Activated CD4-positive, CD25-positive, alpha-beta regulatory T cell treated with anti-CD3 and anti-CD28 coated beads, Interleukin-2, amount 50 U/mL, for 16 hours (primary cell): ENCODE data around the gene PRR5.

Experiments
- DNase-seq: peaks from one replicate; pipeline ENCODE4 v3.0.0-alpha.2; 2020; ENCODE audit warnings: low read depth, low spot score

PRR5 gene

DNA sequence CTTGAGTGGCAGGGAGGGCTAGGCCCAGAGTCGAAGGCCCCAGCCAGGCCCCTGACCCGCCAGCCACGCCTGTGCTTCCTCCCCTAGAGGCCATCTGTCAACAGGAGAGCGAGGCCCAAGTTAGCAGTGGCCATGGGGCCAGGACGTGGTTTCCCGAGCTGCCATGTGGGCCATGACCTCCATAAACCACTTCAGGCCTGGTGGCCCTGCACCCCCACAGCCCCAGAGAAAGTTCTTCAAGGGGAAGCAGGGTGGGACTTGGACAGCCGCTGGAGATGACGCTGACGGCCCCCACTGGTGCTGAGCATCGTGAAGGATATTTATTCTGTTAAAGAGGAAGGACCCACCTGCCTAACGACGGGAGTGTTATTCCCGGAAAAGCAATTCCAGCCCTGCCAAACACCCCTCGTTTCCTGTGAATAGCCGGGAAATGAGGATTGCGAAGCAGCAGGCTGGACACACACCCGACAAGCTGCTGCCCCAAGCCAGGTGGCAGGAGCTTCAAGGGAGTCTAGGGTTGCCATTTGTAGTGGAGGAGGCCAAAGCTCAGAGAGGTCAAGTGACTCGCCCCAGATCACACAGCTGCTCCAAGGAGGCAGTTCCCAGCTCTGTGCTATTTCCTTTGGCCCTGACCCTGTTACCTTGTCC lies 12.8 kb downstream of the PRR5 start:
- DNase-seq, result no peak

DNA sequence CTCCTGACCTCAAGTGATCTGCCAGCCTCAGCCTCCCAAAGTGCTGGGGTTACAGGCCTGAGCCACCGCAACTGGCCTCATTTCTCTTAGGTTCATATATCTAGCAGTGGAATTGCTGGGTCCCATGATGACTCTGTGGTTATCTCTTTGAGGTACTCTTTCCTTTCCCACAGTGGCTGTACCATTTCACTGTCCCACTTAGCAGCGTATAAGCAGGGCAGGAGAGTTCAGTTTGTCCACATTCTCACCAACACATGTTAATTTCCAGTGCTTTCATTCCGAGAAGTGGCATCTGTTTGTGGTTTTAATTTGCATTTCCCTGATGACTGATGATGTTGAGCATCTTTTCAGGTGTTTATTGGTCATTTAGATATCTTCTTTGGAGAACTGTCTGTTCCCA lies 16.4 kb downstream of the PRR5 start:
- DNase-seq, result no peak

DNA sequence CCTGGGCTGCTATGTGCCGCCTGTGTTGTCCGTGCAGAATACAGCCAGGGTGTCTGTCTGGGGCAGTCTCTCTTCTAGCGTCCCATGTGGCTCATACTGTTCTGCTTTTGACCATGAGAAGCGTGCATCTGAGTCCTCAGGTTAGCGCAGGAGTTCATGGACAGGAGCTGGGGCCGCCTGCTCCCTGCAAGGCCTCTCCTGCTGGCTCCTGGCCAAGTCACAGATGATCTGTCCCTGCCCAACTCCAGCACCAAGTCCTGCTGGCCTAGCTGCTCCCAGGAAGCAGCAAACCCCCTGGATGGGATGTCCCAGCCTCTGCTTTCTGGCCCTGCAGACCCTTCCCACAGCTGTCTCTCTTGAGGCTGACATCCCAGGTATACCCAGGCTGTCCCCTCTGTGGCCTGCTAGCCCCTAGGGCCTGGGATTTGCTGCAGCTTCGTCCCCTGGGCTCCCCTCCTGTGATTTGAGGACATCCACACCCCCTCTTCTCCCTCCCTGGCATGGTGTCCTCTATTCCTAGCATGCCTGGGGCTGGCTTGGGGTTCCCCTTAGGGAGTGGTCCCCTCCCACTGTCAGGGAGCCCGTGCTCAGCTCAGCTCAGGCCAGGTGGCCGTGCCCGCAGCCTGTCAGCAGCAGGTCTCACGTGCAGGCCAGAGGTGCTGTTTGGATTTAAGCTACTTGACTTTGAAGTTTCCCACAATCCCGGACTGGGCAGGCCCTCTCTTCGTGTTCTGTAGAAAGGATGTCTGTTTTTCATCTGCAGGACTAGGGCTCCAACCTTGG lies 17.8 kb downstream of the PRR5 start:
- no peak for DNase-seq

DNA sequence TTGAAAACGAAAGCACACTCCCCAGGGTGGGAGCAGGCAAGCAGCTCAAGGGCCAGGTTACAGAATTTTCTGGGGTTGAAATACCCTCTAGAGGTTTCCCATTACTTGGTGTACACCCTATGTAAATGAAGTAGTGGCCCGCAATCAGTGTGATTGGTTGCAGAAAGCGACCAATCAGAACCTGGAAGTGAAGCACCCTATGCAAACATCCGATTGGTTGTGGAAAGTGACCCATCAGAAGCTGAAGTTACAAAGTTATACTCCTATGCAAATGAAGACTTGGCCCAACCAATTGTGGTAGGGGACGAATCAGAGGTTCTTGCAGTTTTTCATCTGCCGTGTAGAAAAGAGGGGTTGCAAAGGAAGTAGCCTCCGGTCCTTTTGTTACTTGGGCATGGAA lies 19.2 kb downstream of the PRR5 start:
- DNase-seq, result no peak

DNA sequence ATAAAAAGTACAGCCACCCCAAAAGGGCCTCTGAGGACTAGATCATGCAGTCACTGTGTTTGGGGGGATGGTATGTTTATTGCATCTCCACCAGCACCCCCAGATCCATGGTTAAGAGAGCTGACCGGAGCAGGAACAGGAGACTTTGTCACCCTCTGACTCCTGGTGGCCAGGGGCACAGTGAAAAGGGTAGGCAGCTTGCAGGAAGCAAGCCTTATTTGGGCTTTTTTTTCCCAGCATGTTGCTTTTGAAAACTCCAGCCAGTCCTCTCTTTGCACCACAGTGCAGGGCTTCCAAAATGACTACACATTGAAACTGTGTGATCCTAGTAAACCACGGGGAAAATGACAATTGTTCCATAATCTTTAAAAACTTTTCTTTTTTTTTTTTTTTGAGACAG lies 20.6 kb downstream of the PRR5 start:
- no peak for DNase-seq

DNA sequence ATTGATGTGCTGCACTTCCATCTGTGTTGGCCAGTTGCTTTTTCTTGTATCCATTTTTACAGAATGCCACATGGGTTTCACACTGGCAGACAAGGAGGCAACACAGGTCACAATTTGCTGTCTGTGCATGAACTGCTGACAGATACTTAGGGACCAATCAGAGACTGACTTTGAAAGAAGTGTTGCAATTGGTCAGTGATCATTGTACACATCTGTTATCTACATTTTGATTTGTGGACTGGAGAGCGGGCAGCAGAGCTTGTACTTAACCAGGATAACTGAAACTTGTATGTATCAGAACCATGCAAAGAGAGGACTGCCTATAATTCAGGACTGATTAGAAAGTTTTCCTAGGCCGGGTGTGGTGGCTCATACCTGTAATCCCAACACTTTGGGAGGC lies 21.8 kb downstream of the PRR5 start:
- DNase-seq, result no peak

DNA sequence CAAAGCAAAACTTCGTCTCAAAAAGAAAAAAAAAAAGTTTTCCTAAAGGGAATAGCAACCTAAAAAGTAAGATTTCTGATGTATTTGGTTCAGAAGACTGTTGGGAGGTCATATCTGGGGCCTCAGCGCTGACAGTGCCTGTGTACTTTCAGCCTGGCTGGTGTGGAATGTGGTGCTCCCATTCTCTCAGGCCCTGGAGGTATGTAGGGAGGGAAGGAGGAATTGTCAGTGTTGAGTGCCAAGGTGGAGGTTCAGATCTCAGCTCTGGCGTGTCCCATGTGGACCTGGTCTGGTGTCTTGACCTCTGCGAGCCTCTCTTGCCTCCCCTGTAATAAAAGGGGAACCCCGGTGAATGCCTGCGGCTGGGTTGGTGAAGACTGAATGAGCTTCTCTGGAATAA lies 22.4 kb downstream of the PRR5 start:
- no peak for DNase-seq

DNA sequence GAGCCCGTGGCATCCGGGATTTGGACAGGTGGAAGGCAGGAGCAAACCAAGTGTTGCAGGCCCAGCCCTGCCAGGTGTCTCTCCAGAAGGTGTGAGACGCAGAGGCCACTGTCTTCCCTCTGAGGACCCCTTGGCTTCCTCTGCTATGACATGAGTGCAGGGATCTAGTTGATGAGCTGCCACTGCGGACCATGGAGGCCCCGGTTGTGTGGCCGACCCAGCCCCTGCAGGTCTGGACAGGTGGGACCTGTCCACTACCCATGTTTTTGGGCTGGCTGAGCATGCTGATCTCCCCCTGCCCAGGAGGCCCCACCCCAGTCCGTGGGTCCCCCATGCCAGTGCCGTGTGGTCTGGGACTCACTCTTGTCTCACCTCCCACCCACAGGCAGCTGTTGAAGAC lies 22.9 kb downstream of the PRR5 start:
- DNase-seq, result no peak

DNA sequence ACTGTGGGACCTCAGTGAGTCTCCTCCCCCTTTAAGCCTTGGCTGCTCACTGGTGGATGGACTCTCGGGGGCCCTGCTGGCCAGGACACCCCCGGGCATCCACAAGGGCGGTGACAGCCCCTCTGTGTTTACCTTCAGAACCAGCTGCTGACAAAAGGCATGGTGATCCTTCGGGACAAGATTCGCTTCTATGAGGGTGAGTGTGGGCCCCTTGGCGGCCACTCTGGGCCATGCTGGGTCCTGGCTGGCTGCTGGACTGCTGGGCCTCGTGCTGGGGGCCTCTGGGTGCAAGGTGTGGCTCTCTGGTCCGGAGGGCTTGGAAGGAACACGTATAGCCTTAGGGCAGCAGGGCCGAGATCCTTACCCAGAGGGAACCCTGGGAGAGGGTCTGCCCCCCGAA lies 24.4 kb downstream of the PRR5 start:
- no peak for DNase-seq

DNA sequence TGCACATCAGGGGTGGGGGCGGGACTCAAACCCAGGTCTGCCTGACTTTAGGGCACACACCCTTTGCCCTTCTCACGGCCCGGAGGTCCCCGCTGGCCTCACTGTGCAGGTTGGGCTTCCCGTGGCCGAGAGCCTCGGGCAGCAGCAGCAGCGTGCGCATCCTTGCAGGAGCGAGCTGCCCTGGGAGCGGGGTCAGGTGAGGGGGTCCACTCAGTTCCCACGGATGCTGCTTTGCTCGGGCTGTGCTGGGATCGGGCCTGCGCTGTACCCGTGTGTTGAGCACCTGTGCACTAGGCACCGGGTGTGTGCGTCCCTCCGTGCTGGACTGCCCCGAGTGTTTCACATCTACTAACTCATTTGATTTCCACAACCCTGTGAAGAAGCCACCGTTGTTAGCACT lies 25.1 kb downstream of the PRR5 start:
- no peak for DNase-seq

DNA sequence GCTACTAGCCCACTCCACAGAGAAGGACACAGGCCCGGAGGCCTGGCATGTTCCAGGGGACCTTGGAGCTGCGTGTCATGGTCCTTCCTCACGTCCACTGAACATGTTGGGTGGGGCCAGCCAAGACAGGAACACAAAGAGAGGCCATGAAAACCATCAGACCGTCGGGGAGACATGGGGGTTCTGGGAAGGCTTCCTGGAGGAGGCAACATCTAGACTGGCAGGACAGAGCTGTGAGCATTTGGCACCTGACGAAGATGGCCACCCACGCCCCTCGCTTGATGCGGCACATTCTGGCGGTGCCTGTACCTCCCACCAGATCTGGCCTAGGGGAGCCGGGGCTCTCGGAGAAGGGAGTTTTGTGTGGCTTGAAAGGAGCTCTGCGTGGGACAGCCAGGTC lies 25.7 kb downstream of the PRR5 start:
- DNase-seq, result no peak

DNA sequence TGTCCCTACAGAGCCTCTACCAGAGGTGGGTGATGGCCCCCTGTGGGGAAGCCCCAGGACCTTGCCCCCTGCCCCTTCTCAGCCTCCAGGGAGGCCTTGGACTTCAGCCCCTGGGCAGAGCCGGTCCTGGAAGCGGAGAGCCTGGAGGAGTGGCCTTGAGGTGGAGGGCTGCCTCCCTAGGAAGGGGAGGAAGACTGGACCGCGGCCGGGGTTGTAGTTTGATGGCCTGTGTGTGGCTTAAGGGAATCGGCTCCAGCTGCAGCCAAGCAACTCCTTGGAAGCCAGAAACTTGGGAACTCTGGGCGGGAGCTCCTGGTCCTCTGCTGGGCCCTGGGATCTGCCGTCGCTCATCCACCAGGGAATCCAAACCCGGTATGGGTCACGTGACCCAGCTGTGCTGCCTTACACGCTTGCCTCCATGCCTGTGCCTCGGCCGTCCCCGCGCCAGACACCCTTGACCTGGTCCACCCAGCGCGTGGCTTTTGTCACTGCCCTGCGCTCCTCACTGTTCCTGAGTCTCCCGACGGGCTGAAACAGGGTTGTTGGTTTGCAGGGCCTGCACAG lies 26.8 kb downstream of the PRR5 start:
- no peak for DNase-seq

DNA sequence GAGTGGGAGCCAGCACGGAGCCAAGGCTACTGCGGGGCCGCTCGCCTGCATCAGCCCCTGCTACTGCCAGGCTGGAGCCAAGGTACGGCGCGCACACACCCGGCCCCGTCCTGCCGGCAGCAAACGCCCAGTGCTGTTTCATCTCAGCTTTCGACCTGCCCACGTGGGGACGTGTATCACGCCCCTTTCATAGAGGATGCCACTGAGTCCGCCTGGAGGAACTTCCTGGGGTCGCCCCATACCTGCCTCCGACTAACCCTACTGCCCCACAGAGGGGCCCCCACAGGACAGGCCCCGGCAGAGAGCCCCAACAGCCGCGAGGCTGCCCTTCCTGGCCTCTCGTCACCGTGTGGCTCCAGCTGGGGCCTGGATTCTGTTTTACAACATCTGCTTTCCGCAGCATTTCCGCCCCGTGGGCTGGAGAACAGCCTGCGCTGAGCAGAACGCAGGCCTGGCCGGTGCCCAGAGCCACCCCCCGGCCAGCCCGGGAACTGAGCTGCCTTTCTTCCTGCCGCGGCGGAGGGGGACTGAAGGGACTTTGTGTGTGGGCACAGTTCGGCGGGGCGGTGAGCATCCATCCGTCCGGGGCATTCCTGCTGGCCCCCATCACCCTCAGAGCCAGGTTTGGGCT lies 27.5 kb downstream of the PRR5 start:
- no peak for DNase-seq

DNA sequence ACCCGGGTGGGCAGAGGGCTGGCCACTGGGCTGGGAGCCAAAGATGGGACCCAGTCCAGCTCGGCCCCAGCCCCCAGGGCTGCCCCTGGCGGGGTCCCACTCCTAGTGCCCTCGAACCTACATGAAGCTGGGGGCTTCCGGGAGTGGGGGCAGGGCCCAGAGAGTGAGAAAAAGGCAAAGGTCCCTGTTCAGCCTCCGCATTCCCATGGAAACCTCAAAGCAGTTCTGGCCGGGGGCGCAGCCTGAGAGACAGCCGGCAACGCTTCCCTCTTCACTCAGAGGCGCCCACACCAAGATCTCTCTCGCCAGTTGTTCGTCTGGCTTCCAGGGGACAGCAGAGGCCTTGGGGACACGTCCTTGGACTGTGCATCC lies 28.0 kb downstream of the PRR5 start:
- DNase-seq, result no peak

DNA sequence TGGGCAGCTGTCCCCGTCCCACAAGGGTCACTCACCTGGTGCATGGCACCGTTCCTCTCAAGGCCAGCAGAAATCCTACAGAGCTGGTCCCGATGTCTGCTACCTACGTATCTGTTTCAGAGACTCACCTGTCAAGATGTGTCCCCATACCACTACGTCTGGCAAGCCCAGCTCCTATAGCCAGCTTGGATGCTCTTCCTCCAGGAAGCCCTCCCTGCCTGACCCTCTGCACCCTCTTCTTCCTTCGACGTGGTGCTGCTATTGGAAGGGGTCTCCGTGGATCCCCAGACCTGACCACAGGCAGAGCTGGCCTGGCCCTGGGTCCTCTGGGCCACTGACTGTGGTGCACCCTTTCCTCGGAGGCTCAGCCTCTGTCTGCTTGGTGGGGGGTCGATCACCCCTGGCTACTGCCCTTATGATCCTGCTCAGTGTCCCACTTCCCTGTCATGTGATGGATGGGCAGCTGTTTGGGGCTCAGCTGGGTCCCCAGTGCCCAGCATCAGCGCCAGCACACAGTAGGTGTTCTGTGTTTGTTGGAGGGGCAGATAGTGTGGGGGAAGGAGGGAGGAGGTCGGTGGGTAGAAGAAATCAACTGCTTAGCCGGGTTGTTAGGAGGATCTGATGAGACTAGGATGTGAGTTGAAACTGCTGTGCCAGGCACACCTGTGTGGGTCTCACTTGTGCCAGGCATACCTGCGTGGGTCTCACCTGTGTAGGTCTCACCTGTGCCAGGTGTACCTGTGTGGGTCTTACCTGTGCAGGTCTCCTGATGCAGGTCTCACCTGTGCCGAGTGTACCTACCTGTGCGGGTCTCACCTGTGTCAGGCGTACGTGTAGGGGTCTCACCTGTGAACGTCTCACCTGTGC lies 28.7 kb downstream of the PRR5 start:
- no peak for DNase-seq

DNA sequence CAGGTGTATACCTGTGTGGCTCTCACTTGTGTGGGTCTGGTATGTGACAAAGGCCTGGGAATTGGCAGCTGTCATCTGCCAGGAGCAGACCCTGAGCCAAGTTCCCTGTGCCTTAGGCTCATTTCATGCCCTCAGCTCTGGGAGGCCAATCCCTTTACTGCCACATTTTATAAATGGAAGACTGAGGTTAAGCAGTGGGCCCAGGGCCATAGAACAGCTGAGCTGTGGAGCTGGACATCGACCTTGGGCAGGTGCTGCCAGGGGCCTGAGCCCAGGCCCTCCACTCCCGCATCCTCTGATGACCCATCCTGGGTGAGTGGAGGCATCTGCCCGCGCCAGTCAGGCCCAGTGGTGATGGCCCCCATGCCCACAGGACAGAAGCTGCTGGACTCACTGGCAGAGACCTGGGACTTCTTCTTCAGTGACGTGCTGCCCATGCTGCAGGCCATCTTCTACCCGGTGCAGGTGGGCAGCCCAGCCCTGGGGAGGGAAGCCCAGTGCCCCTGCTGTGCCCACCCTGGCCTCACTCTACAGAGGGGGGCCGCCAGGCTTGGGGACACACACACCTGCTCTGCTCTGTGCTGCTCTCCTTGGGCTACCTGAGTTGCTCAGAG lies 29.5 kb downstream of the PRR5 start:
- no peak for DNase-seq

DNA sequence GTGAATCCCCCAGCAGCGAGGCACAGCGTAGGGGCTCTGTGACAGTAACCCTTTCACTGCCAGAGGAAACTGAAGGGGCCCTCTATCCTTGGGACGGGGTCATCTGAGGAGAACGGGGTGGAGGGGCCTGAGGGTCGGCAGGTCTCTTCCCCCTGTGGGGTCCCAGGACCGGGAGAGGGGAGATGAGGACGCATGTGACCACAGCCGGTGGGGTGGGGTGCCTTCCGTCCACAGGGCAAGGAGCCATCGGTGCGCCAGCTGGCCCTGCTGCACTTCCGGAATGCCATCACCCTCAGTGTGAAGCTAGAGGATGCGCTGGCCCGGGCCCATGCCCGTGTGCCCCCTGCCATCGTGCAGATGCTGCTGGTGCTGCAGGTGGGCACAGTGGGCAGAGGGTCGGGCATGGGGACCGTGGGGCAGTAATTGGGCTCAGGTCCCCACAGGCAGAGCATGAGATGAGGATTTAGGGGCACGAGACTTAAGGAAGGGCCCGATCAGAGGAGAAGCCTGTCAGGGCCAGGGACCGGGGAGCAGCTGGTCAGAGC lies 30.1 kb downstream of the PRR5 start:
- no peak for DNase-seq

DNA sequence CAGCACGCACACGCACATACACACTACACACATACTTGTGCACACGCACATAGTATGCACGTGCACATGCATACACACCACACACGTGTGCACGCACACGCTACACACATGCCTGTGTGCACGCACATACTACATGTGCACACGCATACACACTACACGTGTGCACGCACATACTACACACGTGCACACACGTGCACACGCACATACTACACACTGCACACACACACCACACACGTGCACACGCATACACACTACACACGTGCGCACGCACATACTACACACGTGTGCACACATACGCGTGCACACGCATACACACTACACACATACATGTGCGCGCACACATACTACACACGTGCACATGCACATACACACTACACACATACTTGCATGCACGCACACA lies 30.7 kb downstream of the PRR5 start:
- DNase-seq, result no peak

DNA sequence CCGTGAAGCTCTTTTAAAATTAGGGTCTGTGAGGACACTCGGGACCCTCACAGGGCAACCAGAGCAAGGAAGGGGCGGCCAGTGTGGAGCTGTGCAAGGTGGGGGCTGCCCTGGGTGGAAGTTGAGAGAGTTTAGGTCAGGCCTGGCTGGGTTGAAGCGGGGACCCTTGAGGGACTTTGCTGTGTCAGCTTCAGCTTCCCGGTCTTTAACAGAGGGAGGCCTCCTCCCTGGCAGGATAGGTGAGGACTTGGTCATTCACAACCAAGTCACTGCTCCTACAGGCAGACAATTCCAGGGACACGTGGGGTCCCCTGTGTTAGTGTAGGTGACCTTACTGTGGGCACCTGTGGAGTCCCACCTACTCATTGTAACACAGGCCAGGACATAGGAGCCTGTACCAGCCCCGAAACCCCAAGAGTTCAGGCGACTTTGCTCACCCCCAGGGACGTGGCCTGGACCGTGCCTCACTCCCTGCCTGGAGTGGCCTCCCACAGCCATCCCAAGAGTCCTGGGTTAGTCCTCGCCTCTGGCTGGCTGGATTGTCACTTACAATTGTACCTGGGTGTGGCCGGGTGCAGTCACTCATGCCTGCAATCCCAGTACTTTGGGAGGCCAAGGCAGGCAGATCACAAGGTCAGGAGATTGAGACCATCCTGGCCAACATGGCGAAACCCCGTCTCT lies 31.6 kb downstream of the PRR5 start:
- DNase-seq, result no peak

DNA sequence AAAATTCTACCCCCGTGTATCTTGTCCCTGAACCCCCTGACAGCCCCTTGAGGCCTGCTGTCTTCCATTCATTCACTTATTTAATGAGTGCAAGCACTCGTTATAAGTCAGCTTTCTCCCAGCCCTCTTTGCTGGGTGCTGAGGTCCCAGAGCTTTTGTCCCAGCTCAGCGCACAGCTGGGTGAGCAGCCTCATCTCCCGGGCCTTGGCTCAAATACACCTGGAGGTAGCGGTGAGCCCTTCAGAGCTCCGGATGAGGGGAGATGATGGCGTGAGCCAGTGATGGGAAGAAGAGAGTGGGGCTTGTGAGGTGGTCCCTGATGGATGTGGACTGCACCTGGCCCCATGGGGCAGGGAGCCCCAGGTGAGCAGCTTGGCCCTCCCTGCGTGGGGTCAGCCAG lies 32.3 kb downstream of the PRR5 start:
- DNase-seq, result no peak
